ENCODE results near the gene TXNRD3. TPM values are rescaled to one million over a fixed set of nuclear protein-coding genes. Genes with fewer than 3 reads are reported as not detected.

TXNRD3 gene
- total and polyA plus RNA-seq, 2 donors from 2014 or later = 10.8 to 12.1 TPM

- no peak for TF ChIP-seq CTCF (IDR thresholded peaks at IDR 0.05; ENCODE audit: borderline replicate concordance, extremely low read depth, insufficient read depth)
- Histone ChIP-seq H3K27ac (ENCODE audit: low read depth in 2 of 2, low read length in 2 of 2) (no peak overlapping the region), H3K9ac (ENCODE audit: low read length in 3 of 3) (no peak overlapping the region), H3K36me3 (ENCODE audit: control insufficient read depth in 2 of 3, insufficient read depth in 3 of 3, low read length in 3 of 3) (peaks cover 0 to 7% (median 0%) of the 10 kb centered on the region in 3 donors), H3K27me3 (ENCODE audit: control insufficient read depth, insufficient read depth, low read length) (no peaks in the 10 kb centered on the region), H3K4me1 (ENCODE audit: control insufficient read depth in 2 of 3, insufficient read depth in 2 of 3, low read depth in 1 of 3, low read length in 3 of 3) (no peaks in the 10 kb centered on the region), H3K4me3 (ENCODE audit: low read length in 3 of 3) (no peak overlapping the region), H3K9me3 (ENCODE audit: control insufficient read depth in 2 of 3, insufficient read depth in 1 of 3, low read length in 3 of 3) (no peaks in the 10 kb centered on the region)
- DNase-seq (no peak), FAIRE-seq (no peak)
- intact Hi-C loops (cut with DNase I) = no loop called here
Observed at GRCh38 chr3:126622694-126623093, 32.2 kb downstream of the TXNRD3 start.

GRCh38 chr3:126621627-126622345 is 33.1 kb downstream of the TXNRD3 start:
- Histone ChIP-seq H3K4me1 (ENCODE audit: control insufficient read depth in 2 of 3, insufficient read depth in 2 of 3, low read depth in 1 of 3, low read length in 3 of 3) (no peaks in the 10 kb centered on the region), H3K4me3 (ENCODE audit: low read length in 3 of 3) (no peak overlapping the region), H3K9ac (ENCODE audit: low read length in 3 of 3) (no peak overlapping the region), H3K9me3 (ENCODE audit: control insufficient read depth in 2 of 3, insufficient read depth in 1 of 3, low read length in 3 of 3) (no peaks in the 10 kb centered on the region), H3K27ac (ENCODE audit: low read depth in 2 of 2, low read length in 2 of 2) (no peak overlapping the region), H3K36me3 (ENCODE audit: control insufficient read depth in 2 of 3, insufficient read depth in 3 of 3, low read length in 3 of 3) (peaks cover 0 to 10% (median 0%) of the 10 kb centered on the region in 3 donors), H3K27me3 (ENCODE audit: control insufficient read depth, insufficient read depth, low read length) (no peaks in the 10 kb centered on the region)
- TF ChIP-seq CTCF (IDR thresholded peaks at IDR 0.05; ENCODE audit: borderline replicate concordance, extremely low read depth, insufficient read depth) = no peak
- intact Hi-C loops (cut with DNase I) = no loop called here
- FAIRE-seq = no peak
- DNase-seq = no peak

GRCh38 chr3:126621171-126621570 is 33.8 kb downstream of the TXNRD3 start:
- intact Hi-C loops (cut with DNase I) = no loop called here
- no peak for TF ChIP-seq CTCF (IDR thresholded peaks at IDR 0.05; ENCODE audit: borderline replicate concordance, extremely low read depth, insufficient read depth)
- H3K9me3 ChIP-seq (ENCODE audit: control insufficient read depth in 2 of 3, insufficient read depth in 1 of 3, low read length in 3 of 3) = no peaks in the 10 kb centered on the region

More at GRCh38 chr3:126621171-126621570, 33.8 kb downstream of the TXNRD3 start:
- no peak for FAIRE-seq
- Histone ChIP-seq H3K4me1 (ENCODE audit: control insufficient read depth in 2 of 3, insufficient read depth in 2 of 3, low read depth in 1 of 3, low read length in 3 of 3) (no peaks in the 10 kb centered on the region), H3K4me3 (ENCODE audit: low read length in 3 of 3) (no peak overlapping the region), H3K27me3 (ENCODE audit: control insufficient read depth, insufficient read depth, low read length) (no peaks in the 10 kb centered on the region), H3K9ac (ENCODE audit: low read length in 3 of 3) (no peak overlapping the region), H3K36me3 (ENCODE audit: control insufficient read depth in 2 of 3, insufficient read depth in 3 of 3, low read length in 3 of 3) (peaks cover 0 to 15% (median 0%) of the 10 kb centered on the region in 3 donors), H3K27ac (ENCODE audit: low read depth in 2 of 2, low read length in 2 of 2) (no peak overlapping the region)
- no peak for DNase-seq
